ENCODE data around the gene C5orf58.

GRCh38 chr5:170217831-170218230 is 15.0 kb upstream of the C5orf58 start:
- TF ChIP-seq, protein P1, sequence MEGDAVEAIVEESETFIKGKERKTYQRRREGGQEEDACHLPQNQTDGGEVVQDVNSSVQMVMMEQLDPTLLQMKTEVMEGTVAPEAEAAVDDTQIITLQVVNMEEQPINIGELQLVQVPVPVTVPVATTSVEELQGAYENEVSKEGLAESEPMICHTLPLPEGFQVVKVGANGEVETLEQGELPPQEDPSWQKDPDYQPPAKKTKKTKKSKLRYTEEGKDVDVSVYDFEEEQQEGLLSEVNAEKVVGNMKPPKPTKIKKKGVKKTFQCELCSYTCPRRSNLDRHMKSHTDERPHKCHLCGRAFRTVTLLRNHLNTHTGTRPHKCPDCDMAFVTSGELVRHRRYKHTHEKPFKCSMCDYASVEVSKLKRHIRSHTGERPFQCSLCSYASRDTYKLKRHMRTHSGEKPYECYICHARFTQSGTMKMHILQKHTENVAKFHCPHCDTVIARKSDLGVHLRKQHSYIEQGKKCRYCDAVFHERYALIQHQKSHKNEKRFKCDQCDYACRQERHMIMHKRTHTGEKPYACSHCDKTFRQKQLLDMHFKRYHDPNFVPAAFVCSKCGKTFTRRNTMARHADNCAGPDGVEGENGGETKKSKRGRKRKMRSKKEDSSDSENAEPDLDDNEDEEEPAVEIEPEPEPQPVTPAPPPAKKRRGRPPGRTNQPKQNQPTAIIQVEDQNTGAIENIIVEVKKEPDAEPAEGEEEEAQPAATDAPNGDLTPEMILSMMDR (IDR thresholded peaks at IDR 0.05), result no peak
- TF ChIP-seq POLR2A (IDR thresholded peaks at IDR 0.05), result no peak

Data from uterus (tissue), 2 donors.